Tongue (tissue), 2 donors: ENCODE measurements around the gene PRKCSH. TPM values are rescaled to one million over a fixed set of nuclear protein-coding genes. Genes with fewer than 3 reads are reported as not detected.
A peak's percentile ranks its signal among the peaks of the same experiment; 100 is the strongest.
"Not testable (repeated sequence)": the region's sequence is repeated elsewhere in the genome, so short reads cannot be mapped to it uniquely, and the experiment has no call there.

ENCODE experiments used
- DNase-seq: peaks from one replicate; pipeline ENCODE4 v3.0.0-alpha.2; 2015
- total RNA-seq: library from RNA; depleted of rRNA; stranded (reverse); fragments of >200 nt; gene quantifications from one replicate; pipeline ENCODE4 v1.2.3, GENCODE V29; 2014

The PRKCSH gene, protein sequence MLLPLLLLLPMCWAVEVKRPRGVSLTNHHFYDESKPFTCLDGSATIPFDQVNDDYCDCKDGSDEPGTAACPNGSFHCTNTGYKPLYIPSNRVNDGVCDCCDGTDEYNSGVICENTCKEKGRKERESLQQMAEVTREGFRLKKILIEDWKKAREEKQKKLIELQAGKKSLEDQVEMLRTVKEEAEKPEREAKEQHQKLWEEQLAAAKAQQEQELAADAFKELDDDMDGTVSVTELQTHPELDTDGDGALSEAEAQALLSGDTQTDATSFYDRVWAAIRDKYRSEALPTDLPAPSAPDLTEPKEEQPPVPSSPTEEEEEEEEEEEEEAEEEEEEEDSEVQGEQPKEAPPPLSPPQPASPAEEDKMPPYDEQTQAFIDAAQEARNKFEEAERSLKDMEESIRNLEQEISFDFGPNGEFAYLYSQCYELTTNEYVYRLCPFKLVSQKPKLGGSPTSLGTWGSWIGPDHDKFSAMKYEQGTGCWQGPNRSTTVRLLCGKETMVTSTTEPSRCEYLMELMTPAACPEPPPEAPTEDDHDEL
- 86.7 TPM for total RNA-seq

DNA sequence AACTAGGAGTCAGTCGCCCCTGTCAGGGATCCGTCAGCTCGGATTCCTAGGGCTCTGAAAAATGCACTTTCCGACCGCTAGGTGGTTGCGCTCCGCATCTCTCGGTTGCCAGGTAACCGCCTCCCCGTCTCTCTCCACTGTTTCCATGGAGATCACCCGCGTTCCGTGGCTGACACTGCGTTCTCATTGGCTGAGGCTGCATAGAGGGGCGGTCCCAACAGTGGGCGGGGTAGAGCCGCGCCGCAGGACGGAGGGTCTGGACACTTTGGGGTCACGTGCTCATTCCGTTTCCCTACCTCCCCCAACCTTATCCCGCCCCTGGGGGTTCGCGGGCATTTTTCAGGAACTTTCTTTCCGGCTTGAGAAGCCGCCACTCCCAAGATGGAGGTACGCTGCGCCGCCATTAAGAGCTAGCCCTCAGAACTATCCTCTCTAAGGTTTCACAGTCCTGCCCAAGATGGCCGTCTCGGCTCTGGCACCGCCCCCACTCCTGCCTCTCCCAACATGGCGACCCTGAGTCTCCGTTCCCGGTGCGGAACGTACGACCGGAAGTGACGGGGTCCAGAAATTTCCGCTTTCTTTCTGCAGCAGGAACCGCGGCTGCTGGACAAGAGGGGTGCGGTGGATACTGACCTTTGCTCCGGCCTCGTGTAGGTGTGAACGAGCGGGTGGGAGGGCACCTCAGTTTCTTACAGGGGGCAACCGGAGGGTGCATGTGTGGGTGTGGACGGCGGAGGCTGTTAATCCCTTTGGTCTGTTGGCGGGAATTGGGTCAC is at the start of gene PRKCSH, which contains the start of gene ODAD3:
Gene PRKCSH, plus strand, starts transcription at position 579 of the 776 bp plus-strand sequence. CDS start 483 bp downstream, outside the sequence.
Gene ODAD3, minus strand, starts transcription at position 65 of the 776 bp plus-strand sequence. CDS start 105 bp downstream, outside the sequence.
- DNase-seq, result peak; percentile 100

GRCh38 chr19:11387162-11388034 is 48.0 kb upstream of the PRKCSH start:
- no peak for DNase-seq

GRCh38 chr19:11390359-11390758 is 45.1 kb upstream of the PRKCSH start:
- DNase-seq, result no peak

GRCh38 chr19:11390933-11391680 is 44.3 kb upstream of the PRKCSH start:
- DNase-seq, result no peak

DNA sequence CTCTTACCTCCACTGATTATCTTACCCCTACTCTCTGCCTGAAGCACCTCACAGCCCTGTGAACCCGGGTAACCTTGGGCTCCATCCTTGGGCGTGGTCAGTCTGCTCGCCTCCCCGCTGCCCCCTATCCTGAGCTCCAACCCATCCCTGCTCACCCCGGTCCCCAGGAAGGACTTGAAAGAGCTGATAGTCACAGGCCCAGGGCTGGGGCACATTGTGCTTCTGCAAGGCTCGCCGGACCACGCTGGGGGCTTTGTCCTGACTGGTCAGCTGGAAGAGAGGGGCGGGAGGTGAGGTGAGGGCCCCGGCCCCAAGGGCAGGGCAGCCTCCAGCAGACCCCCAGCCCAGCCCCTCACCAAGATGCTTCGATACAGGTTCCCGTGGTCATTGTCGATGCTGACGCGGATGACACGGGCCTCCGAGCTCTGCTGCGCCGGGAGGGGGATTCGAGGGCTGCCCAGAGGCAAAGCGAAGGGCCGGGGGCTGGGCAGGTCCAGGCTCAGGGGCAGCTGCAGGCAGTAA is 38.3 kb upstream of the PRKCSH start:
- no peak for DNase-seq

- DNase-seq, result no peak
Observed at GRCh38 chr19:11399667-11400066, 35.8 kb upstream of the PRKCSH start.

- no peak for DNase-seq
Observed at GRCh38 chr19:11400798-11401197, 34.6 kb upstream of the PRKCSH start.

- no peak for DNase-seq
Observed at GRCh38 chr19:11401808-11402543, 33.5 kb upstream of the PRKCSH start.

- DNase-seq, result no peak
Observed at GRCh38 chr19:11404588-11405222, 30.7 kb upstream of the PRKCSH start.

DNA sequence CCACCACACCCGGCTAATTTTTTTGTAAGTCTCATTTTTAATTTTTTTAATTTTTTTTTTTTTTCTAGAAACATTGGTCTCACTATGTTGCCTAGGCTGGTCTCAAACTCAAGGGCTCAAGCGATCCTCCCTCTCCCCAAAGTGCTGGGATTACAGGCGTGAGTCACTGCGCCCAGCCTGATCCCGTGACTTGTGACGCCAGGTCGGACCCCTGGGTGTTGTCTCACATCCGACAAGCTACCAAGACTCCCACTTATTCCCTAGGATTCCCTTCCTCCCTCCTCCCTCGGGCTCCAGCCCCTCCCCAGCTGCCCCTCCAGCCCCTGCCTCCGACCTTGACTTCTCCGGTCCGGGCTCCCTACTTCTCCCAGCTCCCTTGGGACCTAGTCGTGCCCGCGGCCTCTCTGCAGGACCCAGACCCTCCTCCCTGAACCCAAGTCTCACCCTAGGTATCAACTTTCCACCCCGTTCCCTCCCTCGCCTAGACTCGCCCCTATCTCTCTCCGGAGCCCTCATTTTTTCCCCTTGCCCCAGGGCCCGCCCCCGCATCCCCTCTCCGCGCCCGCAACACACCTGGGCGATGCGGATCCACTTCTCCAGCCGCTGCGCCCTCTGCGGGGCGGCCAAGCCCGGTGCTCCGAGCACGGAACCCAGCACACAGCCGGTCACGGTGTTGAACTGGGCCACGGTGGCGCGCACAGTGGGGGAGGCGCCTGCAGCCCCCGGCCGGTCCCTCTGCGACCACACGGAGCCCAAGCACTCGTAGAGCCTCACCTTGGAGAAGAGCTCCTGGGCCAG is 29.4 kb upstream of the PRKCSH start:
- DNase-seq, result no peak

- not testable (repeated sequence) for DNase-seq
Observed at GRCh38 chr19:11406703-11407236, 28.7 kb upstream of the PRKCSH start.

- DNase-seq, result no peak
Observed at GRCh38 chr19:11408591-11408990, 26.8 kb upstream of the PRKCSH start.

GRCh38 chr19:11410682-11411081 is 24.8 kb upstream of the PRKCSH start:
- DNase-seq, result no peak

GRCh38 chr19:11414544-11414943 is 20.9 kb upstream of the PRKCSH start:
- DNase-seq, result no peak

DNA sequence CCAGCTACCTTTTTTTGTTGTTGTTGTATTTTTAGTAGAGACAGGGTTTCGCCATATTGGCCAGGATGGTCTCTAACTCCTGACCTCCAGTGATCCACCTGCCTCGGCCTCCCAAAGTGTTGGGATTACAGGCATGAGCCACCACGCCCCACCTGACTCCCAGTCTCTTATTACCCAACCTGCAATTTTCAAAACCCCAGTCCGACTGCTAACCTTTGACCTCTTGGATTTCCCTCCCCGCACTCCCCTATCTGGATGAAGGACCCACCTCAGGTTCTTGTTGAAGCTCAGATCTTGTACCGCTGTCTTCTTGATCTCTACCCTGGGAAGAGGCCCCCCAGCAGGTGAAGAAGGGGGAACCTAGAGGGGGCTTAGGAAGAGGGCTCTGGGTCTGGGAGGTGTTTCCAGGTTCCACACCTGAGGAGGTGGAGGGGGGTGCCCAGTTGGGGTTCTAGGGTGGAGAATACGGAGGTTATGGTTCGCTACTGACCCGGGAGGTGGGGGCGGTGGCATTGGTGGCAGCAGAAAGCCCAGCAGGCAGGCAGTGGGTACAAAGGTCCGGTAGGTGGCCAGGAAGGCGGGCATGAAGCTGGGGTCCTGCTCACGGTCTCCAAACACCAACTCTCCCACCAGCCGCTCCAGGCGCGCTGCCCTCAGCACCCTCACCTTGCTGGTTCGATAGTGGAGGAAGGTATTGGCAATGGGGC is 18.9 kb upstream of the PRKCSH start:
- DNase-seq, result no peak

GRCh38 chr19:11418094-11418548 is 17.3 kb upstream of the PRKCSH start:
- DNase-seq, result no peak
